Measurements from ENCODE around the gene PCBP4.

Gene PCBP4

GRCh38 chr3:51970606-51971300, 3.5 kb upstream of the PCBP4 start:
- no peak for FAIRE-seq

GRCh38 chr3:51969841-51970240, 2.6 kb upstream of the PCBP4 start:
- FAIRE-seq: no peak

GRCh38 chr3:51968883-51969678, 1.8 kb upstream of the PCBP4 start:
- FAIRE-seq: no peak

- no peak for FAIRE-seq
Observed at GRCh38 chr3:51968170-51968775, 1.0 kb upstream of the PCBP4 start.

GRCh38 chr3:51966922-51967383, 301 bp downstream of the PCBP4 start:
- no peak for FAIRE-seq

- no peak for FAIRE-seq
Observed at GRCh38 chr3:51966486-51966885, 768 bp downstream of the PCBP4 start.

- no peak for FAIRE-seq
Observed at GRCh38 chr3:51966016-51966415, 1.2 kb downstream of the PCBP4 start.

GRCh38 chr3:51964521-51964920, 2.7 kb downstream of the PCBP4 start:
- FAIRE-seq: no peak

GRCh38 chr3:51963951-51964451, 3.3 kb downstream of the PCBP4 start:
- FAIRE-seq: no peak

- FAIRE-seq: no peak
Observed at GRCh38 chr3:51962854-51963530, 4.3 kb downstream of the PCBP4 start.

- no peak for FAIRE-seq
Observed at GRCh38 chr3:51961602-51962569, 5.4 kb downstream of the PCBP4 start.

GRCh38 chr3:51961011-51961410, 6.2 kb downstream of the PCBP4 start:
- no peak for FAIRE-seq

- no peak for FAIRE-seq
Observed at GRCh38 chr3:51960386-51960785, 6.9 kb downstream of the PCBP4 start.

GRCh38 chr3:51959651-51960050, 7.6 kb downstream of the PCBP4 start:
- no peak for FAIRE-seq

GRCh38 chr3:51958603-51959521, 8.4 kb downstream of the PCBP4 start:
- no peak for FAIRE-seq

GRCh38 chr3:51957520-51958205, 9.6 kb downstream of the PCBP4 start:
- FAIRE-seq: no peak

GRCh38 chr3:51955893-51956770, 11.1 kb downstream of the PCBP4 start:
- FAIRE-seq: no peak

GRCh38 chr3:51955175-51955892, 11.9 kb downstream of the PCBP4 start, which contains the start of gene GPR62:
GPR62 (plus strand) TSS chr3:51955381; CDS start chr3:51955653, 272 bp downstream.
- FAIRE-seq: no peak

All from TTC549 (cell line).